GM04503 (cell line): Measurements from ENCODE around the gene CR1.
"Not testable (repeated sequence)": the region's sequence is repeated elsewhere in the genome, so short reads cannot be mapped to it uniquely, and the experiment has no call there.

Experiments
- DNase-seq: peaks from one replicate; pipeline ENCODE4 v3.0.0-alpha.2; 2012; ENCODE audit warnings: low read depth

Gene CR1

DNA sequence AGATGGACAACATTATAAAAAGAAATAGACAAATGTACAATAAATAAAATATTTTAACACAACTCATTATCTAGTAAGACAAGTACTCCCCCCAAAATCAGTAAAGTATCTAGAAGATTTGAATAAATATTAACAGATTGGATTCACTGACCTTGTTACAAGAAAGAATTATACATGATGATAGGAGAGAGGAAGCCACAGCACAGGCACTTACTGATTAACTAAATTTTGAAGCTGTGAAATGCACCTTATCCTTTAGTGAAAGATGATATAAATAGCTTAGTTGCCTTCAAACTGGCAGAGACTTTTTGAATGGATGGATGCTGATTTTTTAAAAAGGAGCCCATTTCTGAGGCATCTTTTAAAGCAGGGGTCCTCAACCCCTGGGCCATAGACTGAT lies 8.5 kb downstream of the CR1 start:
- no peak for DNase-seq

DNA sequence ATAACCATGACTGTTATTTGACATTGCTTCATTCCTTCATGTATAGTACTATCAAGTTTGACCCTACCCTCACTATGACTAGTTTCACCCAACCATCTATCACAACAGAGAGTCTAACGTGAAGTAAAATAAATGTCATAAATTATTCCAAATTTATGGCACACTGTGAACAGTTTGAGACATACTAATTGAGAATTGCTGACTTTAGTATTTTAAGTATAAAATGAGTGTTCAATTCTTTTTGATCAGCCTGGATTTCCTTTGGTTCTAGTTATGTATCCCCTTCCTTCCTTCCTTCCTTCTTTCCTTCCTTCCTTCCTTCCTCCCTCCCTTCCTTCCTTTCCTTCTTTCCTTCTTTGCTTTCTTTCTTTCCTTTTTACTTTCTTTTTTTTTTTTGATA lies 14.5 kb downstream of the CR1 start:
- DNase-seq, result no peak

DNA sequence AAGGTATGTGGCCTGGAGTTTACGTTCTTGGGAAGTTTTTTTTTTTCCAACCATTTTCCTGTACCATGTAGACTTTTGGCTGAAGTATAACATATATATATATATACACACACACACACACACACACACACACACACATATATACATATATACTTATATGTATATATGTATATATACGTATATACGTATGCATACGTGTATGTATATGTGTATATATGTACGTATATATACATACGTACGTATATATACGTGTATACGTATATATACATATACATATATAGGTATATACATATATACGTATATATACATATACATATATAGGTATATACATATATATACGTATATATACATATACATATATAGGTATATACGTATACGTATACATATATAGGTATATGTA lies 18.9 kb downstream of the CR1 start:
- no peak for DNase-seq

DNA sequence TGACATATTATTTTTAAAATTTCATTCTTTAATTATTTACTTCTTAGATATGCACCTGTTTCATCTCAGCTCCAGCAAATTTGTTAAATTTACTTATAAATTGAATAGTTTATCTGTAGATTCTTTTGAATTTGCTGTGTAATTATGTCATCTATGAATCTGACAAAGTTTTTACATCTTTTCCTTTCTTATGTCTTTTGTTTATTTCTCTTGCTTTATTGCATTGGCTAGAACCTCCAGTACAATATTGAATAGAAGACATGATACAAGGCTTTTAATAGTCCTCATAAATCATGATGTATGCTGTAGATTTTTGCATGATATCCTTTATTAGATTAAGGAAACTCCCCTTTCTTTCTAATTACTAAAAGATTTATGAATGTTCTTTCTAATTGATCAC lies 20.8 kb downstream of the CR1 start:
- DNase-seq, result no peak

- DNase-seq, result no peak
Observed at GRCh38 chr1:207518608-207519236, 22.8 kb downstream of the CR1 start.

DNA sequence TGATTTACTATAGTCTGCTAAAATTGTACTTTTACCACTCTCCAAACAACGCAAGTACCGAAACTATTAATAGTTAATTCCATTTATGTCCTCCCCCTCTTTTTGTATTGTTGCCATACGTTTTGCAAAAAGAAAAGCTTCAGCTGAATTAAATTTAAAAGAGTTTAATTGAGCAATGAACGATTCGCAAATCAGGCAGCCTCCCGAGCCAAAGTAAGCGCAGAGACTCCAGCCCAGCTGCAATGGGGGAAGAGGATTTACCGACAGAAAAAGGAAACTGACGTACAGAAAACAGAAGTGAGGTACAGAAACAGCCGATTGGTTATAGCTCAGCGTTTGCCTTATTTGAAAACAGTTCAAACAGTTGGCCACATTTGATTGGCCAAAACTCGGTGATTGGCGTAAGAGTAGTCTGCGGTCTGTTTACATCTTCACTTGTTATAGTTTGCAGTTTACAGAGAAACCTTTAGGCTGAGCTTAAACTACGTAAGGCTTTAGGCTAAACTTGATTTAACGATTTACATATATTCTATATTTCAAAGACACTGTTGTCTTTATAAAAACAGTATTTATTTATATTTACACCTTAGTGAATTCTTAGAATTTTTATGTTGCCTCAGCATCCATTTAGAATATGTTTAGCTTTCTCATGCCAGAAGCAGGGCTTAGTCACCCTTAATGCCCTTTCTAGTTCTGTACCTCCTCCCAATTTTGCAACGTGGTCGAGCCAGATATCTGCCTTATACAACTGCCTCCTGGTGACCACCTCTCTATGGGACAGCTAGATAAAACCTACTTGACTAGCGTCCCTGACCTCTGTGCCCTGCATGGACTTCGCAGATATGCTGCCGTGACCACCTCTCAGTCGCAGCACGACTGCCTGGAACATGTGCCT lies 23.8 kb downstream of the CR1 start:
- no peak for DNase-seq

DNA sequence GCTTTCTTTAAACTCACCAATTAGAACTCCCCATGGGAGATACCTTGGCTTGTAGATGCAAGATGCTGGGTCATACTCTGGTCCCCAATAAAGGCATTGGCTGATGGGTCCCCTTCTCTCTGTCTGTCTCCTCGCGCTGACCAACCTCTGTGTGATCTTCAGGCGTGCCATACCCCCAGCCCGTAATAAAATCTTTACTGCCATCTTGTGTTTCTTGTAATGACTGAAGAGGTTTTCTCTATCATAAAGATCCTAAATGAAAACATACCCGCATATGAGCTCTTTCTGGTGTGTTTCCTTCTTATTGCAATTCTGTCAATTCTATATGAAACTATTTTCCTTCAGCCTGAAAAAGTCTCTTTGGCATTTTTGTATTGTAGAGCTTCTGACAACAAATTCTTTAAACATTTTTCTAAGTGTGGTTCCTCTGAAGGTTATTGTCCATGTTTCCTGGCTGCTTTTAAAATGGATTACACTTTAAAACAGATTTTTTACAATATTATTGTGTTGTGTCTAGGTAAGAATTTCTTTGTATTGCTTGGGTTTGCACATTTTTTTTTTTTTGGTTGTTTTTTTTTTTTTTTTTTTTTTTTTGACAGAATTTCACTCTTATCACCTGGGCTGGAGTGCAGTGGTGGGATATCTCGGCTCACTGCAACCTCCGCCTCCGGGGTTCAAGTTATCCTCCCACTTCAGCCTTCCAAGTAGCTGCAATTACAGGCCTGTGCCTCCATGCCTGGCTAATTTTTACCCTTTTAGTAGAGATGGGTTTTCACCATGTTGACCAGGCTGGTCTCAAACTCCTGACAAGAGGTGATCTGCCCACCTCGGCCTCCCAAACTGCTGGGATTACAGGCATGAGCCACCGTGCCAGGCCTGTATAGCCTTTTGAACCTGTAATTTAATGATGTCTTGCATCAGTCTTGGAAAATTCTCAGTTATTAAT lies 24.7 kb downstream of the CR1 start:
- DNase-seq, result not testable (repeated sequence)

- not testable (repeated sequence) for DNase-seq
Observed at GRCh38 chr1:207525239-207525638, 29.3 kb downstream of the CR1 start.

DNA sequence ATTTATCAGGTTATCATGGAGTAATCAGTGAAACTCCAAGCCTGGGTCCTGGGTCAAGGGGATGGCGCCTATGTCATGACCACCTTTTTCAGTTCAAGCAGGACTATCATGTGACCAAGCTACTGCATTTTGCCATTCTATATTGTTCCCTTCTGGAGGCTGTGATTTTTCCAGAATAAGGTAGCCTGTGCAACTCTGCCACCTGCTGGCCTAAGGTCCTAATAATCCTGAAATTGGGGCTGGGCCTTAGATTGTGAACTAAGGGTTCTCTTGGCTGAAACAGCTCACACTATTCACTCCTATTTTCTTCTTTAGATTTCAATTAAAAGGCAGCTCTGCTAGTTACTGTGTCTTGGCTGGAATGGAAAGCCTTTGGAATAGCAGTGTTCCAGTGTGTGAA lies 32.4 kb downstream of the CR1 start:
- not testable (repeated sequence) for DNase-seq

DNA sequence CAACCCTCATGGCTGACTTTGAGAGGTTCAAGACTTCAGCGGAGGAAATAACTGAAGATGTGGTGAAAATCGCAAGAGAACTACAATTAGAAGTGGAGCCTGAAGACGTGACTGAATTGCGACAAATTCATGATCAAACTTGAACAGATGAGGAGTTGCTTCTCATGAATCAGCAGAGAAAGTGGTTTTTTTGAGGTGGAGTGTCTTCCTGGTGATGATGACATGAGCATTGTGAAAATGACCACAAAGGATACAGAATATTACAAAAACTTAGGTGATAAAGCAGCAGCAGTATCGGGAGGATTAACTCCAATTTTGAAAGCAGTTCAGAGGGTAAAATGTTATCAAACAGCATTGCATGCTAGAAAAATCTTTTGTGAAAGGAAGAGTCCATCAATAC lies 40.3 kb downstream of the CR1 start:
- DNase-seq, result not testable (repeated sequence)

- not testable (repeated sequence) for DNase-seq
Observed at GRCh38 chr1:207546677-207547357, 50.9 kb downstream of the CR1 start.

DNA sequence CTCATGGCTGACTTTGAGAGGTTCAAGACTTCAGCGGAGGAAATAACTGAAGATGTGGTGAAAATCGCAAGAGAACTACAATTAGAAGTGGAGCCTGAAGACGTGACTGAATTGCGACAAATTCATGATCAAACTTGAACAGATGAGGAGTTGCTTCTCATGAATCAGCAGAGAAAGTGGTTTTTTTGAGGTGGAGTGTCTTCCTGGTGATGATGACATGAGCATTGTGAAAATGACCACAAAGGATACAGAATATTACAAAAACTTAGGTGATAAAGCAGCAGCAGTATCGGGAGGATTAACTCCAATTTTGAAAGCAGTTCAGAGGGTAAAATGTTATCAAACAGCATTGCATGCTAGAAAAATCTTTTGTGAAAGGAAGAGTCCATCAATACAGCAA lies 58.9 kb downstream of the CR1 start:
- DNase-seq, result not testable (repeated sequence)

DNA sequence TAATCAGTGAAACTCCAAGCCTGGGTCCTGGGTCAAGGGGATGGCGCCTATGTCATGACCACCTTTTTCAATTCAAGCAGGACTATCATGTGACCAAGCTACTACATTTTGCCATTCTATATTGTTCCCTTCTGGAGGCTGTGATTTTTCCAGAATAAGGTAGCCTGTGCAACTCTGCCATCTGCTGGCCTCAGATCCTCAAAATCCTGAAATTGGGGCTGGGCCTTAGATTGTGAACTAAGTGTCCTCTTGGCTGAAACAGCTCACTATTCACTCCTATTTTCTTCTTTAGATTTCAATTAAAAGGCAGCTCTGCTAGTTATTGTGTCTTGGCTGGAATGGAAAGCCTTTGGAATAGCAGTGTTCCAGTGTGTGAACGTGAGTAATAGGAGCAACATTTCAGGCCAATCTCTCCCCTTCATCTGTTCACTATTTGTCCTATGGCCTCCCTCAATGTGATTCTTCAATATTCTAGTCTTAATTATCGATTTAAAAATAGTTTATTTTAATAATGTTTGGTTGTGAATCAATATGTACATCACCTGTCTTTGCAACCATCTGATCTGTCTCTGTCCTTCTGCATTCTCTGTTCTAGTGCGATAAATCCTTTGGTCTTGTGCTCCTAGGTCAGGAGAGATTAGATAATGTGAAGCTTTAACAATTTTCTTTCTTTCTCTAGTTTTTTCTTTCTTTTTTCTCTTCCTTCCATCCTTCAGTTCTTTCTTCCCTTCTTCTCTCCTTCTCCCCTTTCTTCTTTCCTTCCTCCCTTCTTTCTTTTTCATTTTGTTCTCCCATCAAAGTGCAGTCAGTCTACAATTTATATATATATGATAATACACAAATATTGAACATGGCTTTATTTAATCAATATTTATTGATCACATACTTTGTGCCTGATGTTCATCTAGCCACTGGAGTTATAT lies 69.8 kb downstream of the CR1 start:
- no peak for DNase-seq

GRCh38 chr1:207571926-207572325 lies 76.0 kb downstream of the CR1 start:
- not testable (repeated sequence) for DNase-seq

DNA sequence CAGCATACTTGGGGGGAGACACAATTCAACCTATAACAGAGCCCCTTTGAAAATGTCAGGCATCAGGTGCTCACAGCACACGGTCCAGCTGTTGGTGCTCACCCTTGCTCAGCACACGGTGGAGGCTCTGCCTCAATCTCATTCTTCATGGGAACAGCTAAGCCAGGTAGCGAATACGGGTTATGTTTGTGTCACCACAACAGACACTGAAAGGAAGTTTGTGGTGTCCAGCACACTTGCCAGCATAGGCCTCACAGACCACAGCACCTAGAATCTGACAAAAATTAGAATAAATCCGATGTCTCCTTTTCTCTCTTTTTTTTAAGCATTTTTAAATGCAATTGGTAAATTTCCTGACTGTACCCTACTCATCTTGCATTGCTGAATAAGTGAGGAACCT lies 77.1 kb downstream of the CR1 start:
- DNase-seq, result not testable (repeated sequence)

DNA sequence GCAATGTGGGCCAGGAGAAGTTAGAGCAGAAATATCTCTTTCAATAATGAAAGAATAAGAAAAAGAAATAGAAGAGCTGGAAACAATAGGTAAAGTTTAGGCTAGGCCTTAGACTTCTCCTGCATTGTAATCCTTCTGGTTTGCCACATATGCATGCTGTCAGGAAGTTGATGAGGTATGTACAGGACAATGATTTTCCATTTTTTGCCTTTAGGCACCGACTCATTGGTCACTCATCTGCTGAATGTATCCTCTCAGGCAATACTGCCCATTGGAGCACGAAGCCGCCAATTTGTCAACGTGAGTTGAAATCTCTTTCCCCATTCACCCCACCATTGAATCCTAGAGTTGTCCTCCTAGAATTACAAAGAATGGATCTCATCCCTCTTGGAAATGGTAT lies 79.4 kb downstream of the CR1 start:
- DNase-seq, result not testable (repeated sequence)

GRCh38 chr1:207578796-207579435 lies 83.0 kb downstream of the CR1 start:
- DNase-seq, result no peak

GRCh38 chr1:207579436-207579799 lies 83.5 kb downstream of the CR1 start:
- DNase-seq, result peak; percentile 18

- DNase-seq, result no peak
Observed at GRCh38 chr1:207581496-207582153, 85.7 kb downstream of the CR1 start.

DNA sequence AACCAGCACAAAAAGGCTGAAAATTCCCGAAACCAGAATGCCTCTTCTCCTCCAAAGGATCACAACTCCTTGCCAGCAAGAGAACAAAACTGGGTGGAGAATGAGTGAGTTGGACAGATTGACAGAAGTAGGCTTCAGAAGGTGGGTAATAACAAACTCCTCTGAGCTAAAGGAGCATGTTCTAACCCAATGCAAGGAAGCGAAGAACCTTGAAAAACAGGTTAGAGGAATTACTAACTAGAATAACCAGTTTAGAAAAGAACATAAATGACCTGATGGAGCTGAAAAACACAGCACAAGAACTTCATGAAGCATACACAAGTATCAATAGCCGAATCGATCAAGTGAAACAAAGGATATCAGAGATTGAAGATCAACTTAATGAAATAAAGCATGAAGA lies 93.5 kb downstream of the CR1 start:
- DNase-seq, result not testable (repeated sequence)
